ENCODE measurements around the gene CTSA.
"Not testable (repeated sequence)": the region's sequence is repeated elsewhere in the genome, so short reads cannot be mapped to it uniquely, and the experiment has no call there.

CTSA gene

DNA sequence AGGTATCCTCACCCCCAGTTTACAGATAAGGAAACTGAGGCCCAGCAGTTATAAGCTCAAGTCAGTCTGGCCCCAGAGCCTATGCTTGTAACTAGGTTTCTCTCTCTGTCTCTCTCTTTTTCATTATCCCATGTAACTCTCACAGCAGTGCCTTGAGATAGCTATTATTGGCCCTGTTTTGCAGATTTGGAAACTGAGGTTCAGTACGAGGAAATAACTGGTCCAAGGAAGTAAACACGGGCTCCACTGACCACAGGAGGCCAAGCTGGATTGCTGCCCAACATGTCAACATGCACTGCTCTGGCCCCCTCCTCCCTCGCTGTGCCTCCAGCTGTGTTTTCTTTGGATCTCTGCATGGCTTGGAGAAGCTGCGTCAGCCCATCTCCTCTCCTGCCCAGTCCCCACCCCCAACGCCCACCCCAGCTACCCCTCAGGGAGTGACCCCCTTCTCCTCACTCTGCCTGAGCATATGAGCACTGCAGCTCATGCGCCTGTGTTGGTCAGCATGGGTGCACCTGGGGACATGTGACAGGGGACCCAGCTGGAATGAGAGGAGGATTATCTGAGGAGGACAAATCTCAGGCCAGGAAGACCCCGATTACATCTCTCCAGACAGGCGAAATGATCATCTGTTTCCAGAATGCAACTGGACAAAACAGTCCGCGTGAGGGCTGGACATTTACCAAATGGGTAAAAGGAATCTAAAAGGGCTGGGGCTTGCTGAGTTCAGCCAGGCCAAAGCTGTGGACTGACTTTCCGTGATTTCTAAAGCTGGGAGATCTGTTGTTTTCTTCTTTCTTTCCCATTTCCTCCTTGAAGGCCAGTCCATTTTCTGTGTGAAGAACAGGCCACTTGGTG lies 28.6 kb downstream of the CTSA start:
- DNase-seq = no peak

DNA sequence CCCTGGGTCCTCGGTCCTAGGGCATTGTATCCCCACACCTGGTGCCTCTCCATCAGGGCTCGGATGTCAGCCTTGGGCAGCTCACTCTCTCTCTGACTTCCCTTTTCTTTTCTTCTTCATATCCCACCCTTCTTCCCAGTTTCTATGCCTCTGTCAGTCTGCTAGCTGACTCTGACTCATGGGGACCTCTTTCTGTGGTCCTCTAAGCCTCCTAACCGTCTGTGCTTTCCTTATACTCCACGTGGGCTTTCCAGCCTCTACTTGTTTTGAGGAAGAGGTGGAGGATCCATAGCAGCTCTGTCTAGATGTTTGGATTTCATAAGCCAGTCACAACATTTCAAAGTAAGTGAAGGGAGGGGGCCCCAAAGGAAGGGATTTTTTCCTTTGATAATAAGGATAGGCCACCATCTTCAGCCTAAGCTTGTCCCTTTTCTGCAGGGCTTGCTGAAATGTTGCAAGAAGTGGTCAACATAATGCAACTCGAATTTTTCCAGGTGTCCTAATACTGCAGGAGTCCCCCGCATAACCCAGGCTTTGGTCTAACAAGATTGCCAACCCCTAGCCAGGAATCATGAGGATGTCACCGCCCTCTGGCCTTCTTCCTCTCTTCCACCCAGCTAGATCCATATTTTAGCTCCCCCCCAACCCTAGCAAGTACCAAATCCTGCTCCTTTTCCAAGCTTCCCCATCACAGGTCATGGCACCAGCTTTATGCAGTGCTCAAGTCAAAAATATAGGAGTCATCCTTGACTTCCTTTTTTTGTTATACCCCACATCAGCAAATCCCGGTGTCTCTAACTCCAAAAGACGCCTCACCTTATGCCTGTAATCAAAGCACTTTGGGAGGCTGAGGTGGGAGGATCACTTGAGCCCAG lies 29.6 kb downstream of the CTSA start:
- DNase-seq = no peak

GRCh38 chr20:45921337-45922189 lies 30.4 kb downstream of the CTSA start:
- no peak for DNase-seq

DNA sequence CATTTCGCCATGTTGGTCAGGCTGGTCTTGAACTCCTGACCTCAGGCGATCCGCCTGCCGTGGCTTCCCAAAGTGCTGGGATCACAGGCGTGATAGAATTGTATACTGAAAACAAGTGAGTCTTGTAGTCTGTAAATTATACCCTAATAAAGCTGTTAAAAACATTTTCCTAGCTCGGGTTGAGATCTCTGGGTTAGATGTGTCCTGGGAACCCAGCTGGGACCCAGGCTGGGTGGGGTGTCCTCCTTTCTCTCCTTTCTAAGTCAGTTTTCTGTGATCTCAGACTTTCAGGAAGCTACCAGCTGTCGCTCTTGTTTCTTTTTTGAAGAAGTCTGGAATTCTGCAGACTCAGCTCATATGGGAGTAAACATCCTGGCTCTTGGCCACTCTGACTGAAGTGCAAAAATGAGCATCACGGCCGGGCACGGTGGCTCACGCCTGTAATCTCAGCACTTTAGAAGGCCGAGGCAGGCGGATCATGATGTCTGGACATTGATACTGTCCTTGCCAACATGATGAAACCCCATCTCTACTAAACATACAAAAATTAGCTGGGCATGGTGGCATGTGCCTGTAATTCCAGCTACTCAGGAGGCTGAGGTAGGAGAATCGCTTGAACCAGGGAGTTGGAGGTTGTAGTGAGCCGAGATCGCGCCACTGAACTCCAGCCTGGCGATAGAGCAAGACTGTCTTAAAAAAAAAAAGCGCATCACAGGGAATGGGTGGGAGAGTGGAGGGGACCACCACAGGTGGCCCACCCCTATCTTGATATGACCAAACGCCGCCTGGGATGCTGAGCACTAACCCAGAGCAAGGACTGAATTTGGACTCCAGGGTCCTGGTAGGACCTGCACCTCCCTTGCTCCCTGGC lies 33.5 kb downstream of the CTSA start:
- DNase-seq = no peak

DNA sequence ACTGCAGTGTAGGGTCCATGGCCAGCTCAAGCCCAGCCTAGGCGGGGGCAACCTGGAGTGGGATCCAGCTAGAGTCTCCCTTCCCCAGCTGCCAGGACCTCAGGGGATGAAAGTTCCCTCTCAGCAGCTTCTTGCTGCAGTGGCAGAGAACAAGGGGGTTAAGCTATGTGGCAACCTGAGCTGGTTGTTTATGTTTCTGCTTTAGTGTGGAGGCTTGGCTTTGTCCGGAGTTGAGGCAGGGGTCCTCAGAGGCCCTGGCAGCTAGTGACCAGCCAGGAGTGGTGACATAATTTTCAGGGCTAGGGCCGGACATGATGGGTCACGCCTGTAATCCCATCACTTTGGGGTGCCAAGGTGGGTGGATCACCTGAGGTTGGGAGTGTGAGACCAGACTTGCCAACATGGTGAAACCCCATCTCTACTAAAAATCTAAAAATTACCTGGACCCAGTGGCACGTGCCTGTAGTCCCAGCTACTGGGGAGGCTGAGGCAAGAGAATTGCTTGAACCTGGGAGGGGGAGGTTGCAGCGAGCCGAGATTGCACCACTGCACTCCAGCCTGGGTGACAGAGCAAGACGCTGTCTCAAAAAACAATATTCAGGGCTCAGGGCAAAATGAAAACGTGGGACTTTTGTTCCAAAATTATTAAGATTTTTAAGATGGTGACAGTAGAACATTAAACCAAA lies 34.8 kb downstream of the CTSA start:
- DNase-seq = no peak

- DNase-seq = no peak
Observed at GRCh38 chr20:45926731-45927070, 35.6 kb downstream of the CTSA start.

DNA sequence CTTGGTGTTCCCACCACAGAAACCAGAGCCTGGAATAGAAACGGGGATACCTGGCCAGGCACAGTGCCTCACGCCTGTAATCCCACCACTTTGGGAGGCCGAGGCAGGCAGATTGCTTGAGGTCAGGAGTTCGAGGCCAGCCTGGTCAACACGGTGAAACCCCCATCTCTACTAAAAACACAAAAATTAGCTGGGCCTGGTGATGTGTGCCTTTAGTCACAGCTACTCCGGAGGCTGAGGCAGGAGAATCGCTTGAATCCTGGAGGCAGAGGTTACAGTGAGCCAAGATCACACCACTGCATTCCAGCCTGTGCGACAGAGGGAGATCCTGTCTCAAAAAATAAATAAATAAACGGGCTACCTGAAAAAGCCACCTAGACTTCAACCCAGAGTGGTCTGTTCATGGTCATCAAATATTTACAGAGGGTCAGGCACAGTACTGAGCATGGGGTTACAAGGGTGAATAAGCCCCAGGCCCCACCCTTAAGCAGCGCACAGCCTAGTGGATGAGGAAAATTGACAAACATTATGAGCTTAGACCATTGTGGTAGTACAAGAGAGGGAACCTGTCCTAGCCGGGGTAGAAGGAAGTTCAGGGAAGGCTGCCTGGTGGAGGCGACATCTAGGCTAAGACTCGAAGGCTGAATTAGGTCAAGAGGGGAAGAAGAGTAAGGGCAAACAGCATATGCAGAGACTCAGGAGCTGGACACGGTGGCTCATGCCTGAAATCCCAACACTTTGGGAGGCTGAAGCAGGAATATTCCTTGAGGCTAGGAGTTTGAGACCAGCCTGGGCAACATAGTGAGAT lies 36.1 kb downstream of the CTSA start:
- DNase-seq = no peak

- not testable (repeated sequence) for DNase-seq
Observed at GRCh38 chr20:45931680-45932079, 40.5 kb downstream of the CTSA start.

GRCh38 chr20:45933266-45934045 lies 42.3 kb downstream of the CTSA start:
- DNase-seq = peak; percentile 90

DNA sequence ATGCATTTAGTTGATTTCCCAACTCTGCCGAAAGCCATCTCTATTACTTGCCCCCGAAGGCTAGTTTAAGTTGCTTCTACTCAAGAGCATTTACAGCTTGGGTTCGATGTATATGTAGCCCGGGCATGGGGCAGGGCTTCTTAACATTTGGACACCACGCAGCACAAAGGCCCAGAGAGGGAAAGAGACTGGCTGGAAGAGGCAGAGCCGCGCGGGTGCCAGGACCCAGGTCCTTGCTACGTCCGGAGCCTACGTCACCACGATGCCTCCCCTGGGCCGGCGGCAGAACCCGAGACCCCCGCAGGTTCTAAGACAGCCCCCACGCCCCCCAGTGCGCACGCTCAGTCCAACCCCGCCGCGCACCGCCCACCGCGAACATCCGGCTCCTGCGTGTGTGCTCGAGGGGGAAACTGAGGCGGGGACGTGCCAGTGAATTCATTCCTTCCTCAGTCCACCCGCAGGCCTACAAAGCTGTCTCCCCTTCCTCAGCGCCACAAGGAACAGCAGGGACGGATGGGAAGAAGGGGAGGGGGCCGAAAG lies 43.0 kb downstream of the CTSA start:
- no peak for DNase-seq

DNA sequence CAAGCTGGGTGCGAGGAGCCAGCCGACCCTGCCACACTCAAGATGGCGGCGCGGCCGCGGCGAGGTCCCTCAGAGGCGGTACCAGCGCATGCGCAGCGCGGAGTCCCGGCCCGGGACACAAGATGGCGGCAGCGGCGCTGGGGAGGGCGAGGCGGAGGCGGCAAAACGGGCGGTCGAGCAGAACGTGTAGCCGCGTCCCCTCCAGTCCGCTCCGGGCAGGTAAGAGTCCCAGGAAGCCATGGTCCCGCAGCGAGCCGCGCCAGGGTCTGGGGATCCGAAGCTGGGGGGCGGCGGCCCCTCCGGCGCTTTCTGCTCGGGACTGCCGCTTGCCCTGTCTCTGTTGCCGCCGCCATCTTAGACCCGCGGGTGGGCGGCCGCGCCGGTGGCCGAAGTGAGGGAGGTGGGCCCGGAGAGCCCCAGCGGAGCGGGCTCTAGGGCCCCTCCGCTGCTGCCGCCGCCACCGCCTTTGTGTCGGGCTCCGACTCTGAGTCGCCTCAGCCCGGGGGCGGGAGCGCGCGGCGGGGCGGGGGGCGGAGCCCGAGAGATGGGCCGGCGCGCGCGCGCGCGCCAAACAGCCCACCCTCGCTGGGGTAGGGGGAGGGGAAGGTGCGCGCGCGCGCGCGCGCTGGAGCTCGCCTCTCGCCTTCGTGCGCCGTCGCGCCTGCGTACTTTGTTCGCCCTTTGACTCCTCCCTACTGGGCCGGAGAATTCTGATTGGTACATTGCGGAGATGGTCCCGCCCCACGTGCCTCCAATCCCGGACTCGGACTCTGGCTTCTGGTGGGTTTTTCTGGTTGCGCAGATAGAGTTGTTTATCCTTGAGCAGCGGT lies 43.7 kb downstream of the CTSA start, which contains the start of gene PCIF1:
Gene PCIF1 (plus strand): TSS at position 98 of the 830 bp plus-strand sequence. CDS start 4,317 bp downstream, outside the sequence.
- DNase-seq = peak; percentile 97

DNA sequence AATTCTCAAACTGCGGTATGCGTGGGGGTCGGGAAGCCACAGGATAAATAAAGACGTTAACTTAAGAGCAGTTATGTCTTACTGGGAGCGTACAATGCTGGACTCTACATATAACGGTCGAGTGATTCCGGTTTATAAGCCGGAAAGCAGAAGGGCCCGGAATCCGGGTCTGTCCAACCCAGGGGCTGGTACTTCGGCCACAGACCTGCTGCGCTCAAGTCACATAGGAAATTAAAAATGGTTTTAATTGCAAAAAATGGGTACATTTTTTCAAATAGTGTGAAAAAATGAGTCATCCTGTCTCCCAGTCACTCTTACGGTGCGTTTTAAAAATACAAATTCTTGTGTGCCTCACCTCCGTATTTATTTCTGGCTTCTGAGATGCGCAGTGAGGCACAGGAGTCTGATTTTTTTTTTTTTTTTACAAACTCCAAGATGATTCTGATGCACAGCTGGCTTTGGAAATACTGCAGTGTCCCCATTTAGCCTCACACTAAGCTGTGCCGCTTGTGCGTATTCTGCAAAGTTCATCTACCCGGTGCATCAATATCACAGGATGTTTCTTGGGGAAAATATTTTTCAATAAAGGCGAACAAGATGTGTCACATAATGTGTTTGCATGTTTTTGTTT lies 44.4 kb downstream of the CTSA start:
- no peak for DNase-seq

DNA sequence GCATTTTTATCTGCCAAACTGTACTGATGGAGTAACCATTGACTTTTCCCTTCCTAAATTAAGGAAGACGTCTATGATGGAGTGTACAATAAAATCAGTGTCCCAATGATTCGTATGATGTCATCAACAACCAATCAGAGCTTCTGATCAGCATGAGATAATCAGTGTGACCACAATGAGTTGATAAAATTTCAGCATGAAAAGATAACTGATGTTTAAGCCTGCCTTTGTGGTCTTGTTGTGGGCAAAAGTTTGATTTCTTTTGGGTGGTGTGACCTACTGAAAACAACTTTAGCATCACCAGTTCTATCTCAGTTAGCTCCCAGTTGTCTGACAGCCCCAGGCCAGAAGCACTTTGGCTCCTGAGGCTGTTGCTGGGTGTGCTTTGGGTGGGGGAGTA lies 46.6 kb downstream of the CTSA start:
- DNase-seq = no peak

DNA sequence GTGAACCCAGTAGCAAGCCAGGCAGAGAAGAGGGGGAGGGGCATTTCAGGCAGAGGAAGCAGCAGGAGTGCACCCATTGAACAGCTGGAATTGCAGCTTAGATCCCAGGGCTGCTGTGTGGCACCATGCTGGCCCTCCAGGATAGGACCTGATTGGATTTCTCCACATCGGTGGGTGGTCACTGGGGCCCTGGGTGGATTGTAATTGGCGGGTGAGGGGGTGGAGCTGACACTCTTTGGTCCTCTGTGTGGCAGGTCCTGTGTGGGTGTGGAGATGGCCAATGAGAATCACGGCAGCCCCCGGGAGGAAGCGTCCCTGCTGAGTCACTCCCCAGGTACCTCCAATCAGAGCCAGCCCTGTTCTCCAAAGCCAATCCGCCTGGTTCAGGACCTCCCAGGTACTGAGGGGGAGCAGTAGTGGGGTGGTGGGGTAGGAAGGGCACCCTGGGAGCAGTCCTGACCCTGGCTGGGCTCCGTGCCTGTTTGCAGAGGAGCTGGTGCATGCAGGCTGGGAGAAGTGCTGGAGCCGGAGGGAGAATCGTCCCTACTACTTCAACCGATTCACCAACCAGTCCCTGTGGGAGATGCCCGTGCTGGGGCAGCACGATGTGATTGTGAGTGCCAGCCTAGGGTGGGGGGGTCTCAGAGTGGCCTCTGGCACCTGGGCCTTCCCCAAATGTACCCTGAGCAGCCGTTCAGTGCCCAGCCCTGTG lies 47.7 kb downstream of the CTSA start:
- peak; percentile 82 for DNase-seq

- no peak for DNase-seq
Observed at GRCh38 chr20:45940053-45940452, 48.9 kb downstream of the CTSA start.

GRCh38 chr20:45940469-45940868 lies 49.3 kb downstream of the CTSA start:
- DNase-seq = no peak

DNA sequence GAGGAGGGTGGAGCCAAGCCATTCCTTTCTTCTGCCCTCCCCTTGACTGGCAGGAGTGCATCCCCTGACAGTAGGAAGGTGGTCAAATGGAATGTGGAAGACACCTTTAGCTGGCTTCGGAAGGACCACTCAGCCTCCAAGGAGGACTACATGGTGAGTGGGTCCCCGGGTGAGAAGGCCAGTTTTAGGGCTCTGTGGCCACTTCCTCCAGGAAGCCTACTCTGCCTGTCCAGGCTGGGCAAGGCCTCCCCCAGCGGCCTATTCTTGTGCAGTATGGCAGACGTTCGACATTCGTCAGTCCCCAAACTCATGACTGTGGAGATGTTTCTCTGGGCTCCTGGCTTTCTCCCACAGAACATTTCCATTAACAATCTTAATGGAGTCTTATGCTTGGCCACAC lies 52.5 kb downstream of the CTSA start:
- no peak for DNase-seq
